Measurements from ENCODE around the gene HNRNPA1L2.
"Not testable (repeated sequence)": the region's sequence is repeated elsewhere in the genome, so short reads cannot be mapped to it uniquely, and the experiment has no call there.

HNRNPA1L2 gene

DNA sequence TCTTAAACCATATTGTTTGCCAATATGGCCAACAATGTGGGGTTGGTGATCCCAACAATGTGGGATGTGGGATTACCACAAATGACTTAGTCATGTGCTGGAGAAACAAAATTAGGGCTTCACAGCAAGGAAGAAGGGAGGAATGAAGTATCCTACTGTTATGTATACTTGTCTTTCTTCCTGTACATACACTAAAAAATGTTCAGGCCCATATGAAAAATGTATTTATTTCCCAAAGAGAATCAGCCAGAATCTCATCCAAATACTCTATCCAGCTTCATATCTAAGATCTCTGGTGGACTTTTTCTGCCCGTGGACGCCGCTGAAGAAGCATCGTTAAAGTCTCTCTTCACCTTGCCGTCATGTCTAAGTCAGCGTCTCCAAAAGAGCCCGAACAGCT, at the start of gene HNRNPA1L2:
Gene HNRNPA1L2, plus strand, starts transcription at position 301 of the 400 bp plus-strand sequence. Its CDS starts 62 bp downstream, at position 363.
- H3K4me1 ChIP-seq (ENCODE audit: control insufficient read depth in 5 of 5, insufficient read depth in 5 of 5, low read length in 5 of 5) = no peaks in the 10 kb centered on the region
- H3K27ac ChIP-seq (ENCODE audit: low read depth, low read length) = no peak within 1 kb of the TSS
- no peak within 1 kb of the TSS for H3K4me3 ChIP-seq (ENCODE audit: low read depth in 1 of 5, low read length in 5 of 5)
- H3K9me3 ChIP-seq (ENCODE audit: control insufficient read depth in 5 of 5, low read length in 5 of 5) = no peaks in the 10 kb centered on the region
- peaks cover 3 to 15% (median 8%) of the 10 kb centered on the region in 5 donors for H3K36me3 ChIP-seq (ENCODE audit: control insufficient read depth in 5 of 5, insufficient read depth in 5 of 5, low read length in 5 of 5)
- H3K9ac ChIP-seq (ENCODE audit: low read length in 5 of 5) = no peak within 1 kb of the TSS
- H3K27me3 ChIP-seq (ENCODE audit: control insufficient read depth in 5 of 5, insufficient read depth in 4 of 5, low read length in 5 of 5) = no peaks in the 10 kb centered on the region

DNA sequence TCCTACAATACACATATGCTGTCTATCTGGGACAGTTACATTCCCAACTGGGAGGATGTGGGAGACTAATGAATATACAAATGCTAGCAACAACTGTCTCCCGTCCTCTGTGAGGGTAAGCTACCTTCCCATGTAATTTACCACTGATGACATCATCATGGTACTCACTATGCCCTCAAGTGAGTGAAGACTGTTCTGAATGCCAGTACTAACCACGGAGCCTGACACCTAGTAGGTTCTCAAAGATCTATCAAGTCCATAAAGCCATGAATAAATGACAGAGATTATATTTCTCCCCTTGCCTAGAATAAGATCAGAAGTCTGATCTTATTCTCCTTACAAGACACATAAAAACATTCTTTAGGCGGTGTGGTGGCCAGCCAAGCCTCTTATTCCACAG, 49.1 kb upstream of the HNRNPA1L2 start:
- H3K4me3 ChIP-seq (ENCODE audit: low read depth in 1 of 5, low read length in 5 of 5); H3K27ac ChIP-seq (ENCODE audit: low read depth, low read length); H3K9me3 ChIP-seq (ENCODE audit: control insufficient read depth in 5 of 5, low read length in 5 of 5); H3K36me3 ChIP-seq (ENCODE audit: control insufficient read depth in 5 of 5, insufficient read depth in 5 of 5, low read length in 5 of 5); H3K4me1 ChIP-seq (ENCODE audit: control insufficient read depth in 5 of 5, insufficient read depth in 5 of 5, low read length in 5 of 5); H3K27me3 ChIP-seq (ENCODE audit: control insufficient read depth in 5 of 5, insufficient read depth in 4 of 5, low read length in 5 of 5); H3K9ac ChIP-seq (ENCODE audit: low read length in 5 of 5): not testable (repeated sequence)

- not testable (repeated sequence) for H3K36me3 ChIP-seq (ENCODE audit: control insufficient read depth in 5 of 5, insufficient read depth in 5 of 5, low read length in 5 of 5)
These were observed 48.4 kb upstream of the HNRNPA1L2 start for GRCh38 chr13:52593812-52594211.

GRCh38 chr13:52594295-52594694, 47.9 kb upstream of the HNRNPA1L2 start:
- H3K9ac ChIP-seq (ENCODE audit: low read length in 5 of 5); H3K27me3 ChIP-seq (ENCODE audit: control insufficient read depth in 5 of 5, insufficient read depth in 4 of 5, low read length in 5 of 5); H3K9me3 ChIP-seq (ENCODE audit: control insufficient read depth in 5 of 5, low read length in 5 of 5); H3K36me3 ChIP-seq (ENCODE audit: control insufficient read depth in 5 of 5, insufficient read depth in 5 of 5, low read length in 5 of 5); H3K4me3 ChIP-seq (ENCODE audit: low read depth in 1 of 5, low read length in 5 of 5); H3K27ac ChIP-seq (ENCODE audit: low read depth, low read length); H3K4me1 ChIP-seq (ENCODE audit: control insufficient read depth in 5 of 5, insufficient read depth in 5 of 5, low read length in 5 of 5): not testable (repeated sequence)

More at GRCh38 chr13:52593812-52594211, 48.4 kb upstream of the HNRNPA1L2 start:
- not testable (repeated sequence) for H3K9ac ChIP-seq (ENCODE audit: low read length in 5 of 5); H3K9me3 ChIP-seq (ENCODE audit: control insufficient read depth in 5 of 5, low read length in 5 of 5); H3K27me3 ChIP-seq (ENCODE audit: control insufficient read depth in 5 of 5, insufficient read depth in 4 of 5, low read length in 5 of 5); H3K4me3 ChIP-seq (ENCODE audit: low read depth in 1 of 5, low read length in 5 of 5); H3K4me1 ChIP-seq (ENCODE audit: control insufficient read depth in 5 of 5, insufficient read depth in 5 of 5, low read length in 5 of 5); H3K27ac ChIP-seq (ENCODE audit: low read depth, low read length)

GRCh38 chr13:52597676-52598075, 44.6 kb upstream of the HNRNPA1L2 start:
- Histone ChIP-seq H3K27me3 (ENCODE audit: control insufficient read depth in 5 of 5, insufficient read depth in 4 of 5, low read length in 5 of 5) (peaks cover 0 to 10% (median 0%) of the 10 kb centered on the region in 5 donors), H3K27ac (ENCODE audit: low read depth, low read length) (no peak overlapping the region), H3K9ac (ENCODE audit: low read length in 5 of 5) (no peak overlapping the region), H3K4me3 (ENCODE audit: low read depth in 1 of 5, low read length in 5 of 5) (no peak overlapping the region), H3K4me1 (ENCODE audit: control insufficient read depth in 5 of 5, insufficient read depth in 5 of 5, low read length in 5 of 5) (peaks cover 2 to 18% (median 12%) of the 10 kb centered on the region in 5 donors), H3K9me3 (ENCODE audit: control insufficient read depth in 5 of 5, low read length in 5 of 5) (no peaks in the 10 kb centered on the region), H3K36me3 (ENCODE audit: control insufficient read depth in 5 of 5, insufficient read depth in 5 of 5, low read length in 5 of 5) (no peaks in the 10 kb centered on the region)

GRCh38 chr13:52599037-52599847, 43.0 kb upstream of the HNRNPA1L2 start:
- no peak overlapping the region for H3K27ac ChIP-seq (ENCODE audit: low read depth, low read length)
- peaks cover 2 to 18% (median 12%) of the 10 kb centered on the region in 5 donors for H3K4me1 ChIP-seq (ENCODE audit: control insufficient read depth in 5 of 5, insufficient read depth in 5 of 5, low read length in 5 of 5)
- H3K9ac ChIP-seq (ENCODE audit: low read length in 5 of 5) = peak overlapping the region in 3 of 5 donors; percentile 45 to 71 (median 60)
- peak overlapping the region; percentile 48 to 79 (median 76) for H3K4me3 ChIP-seq (ENCODE audit: low read depth in 1 of 5, low read length in 5 of 5)
- peaks cover 0 to 10% (median 0%) of the 10 kb centered on the region in 5 donors for H3K27me3 ChIP-seq (ENCODE audit: control insufficient read depth in 5 of 5, insufficient read depth in 4 of 5, low read length in 5 of 5)
- no peaks in the 10 kb centered on the region for H3K9me3 ChIP-seq (ENCODE audit: control insufficient read depth in 5 of 5, low read length in 5 of 5)
- H3K36me3 ChIP-seq (ENCODE audit: control insufficient read depth in 5 of 5, insufficient read depth in 5 of 5, low read length in 5 of 5) = no peaks in the 10 kb centered on the region

- H3K4me3 ChIP-seq (ENCODE audit: low read depth in 1 of 5, low read length in 5 of 5) = peak overlapping the region; percentile 48 to 79 (median 76)
- H3K9me3 ChIP-seq (ENCODE audit: control insufficient read depth in 5 of 5, low read length in 5 of 5) = no peaks in the 10 kb centered on the region
- peak overlapping the region in 4 of 5 donors; percentile 41 to 71 (median 52) for H3K9ac ChIP-seq (ENCODE audit: low read length in 5 of 5)
- H3K27me3 ChIP-seq (ENCODE audit: control insufficient read depth in 5 of 5, insufficient read depth in 4 of 5, low read length in 5 of 5) = peaks cover 0 to 10% (median 0%) of the 10 kb centered on the region in 5 donors
- no peak overlapping the region for H3K27ac ChIP-seq (ENCODE audit: low read depth, low read length)
- H3K4me1 ChIP-seq (ENCODE audit: control insufficient read depth in 5 of 5, insufficient read depth in 5 of 5, low read length in 5 of 5) = peaks cover 2 to 18% (median 12%) of the 10 kb centered on the region in 5 donors
- H3K36me3 ChIP-seq (ENCODE audit: control insufficient read depth in 5 of 5, insufficient read depth in 5 of 5, low read length in 5 of 5) = no peaks in the 10 kb centered on the region
These were observed 42.2 kb upstream of the HNRNPA1L2 start for GRCh38 chr13:52599848-52600603.

DNA sequence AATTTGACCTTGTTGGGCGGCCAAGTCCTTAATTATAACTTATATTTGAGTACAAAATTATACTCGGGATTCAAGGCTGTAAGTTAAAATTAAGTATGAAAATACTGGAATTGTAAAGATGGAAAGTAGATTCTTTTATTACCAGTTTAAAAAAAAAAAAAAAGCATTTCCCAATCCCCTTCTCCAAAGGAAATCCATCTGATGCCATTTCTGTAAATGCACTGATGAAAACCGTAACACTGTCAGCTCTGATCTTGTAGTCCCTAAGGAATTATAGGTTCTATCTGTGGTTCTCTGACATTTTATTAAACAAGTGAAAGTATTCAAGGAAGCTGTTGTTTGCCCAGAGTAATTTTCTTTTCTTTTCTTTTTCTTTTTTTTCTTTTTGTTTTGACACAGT, 41.6 kb upstream of the HNRNPA1L2 start:
- Histone ChIP-seq H3K4me1 (ENCODE audit: control insufficient read depth in 5 of 5, insufficient read depth in 5 of 5, low read length in 5 of 5) (peaks cover 2 to 18% (median 12%) of the 10 kb centered on the region in 5 donors), H3K36me3 (ENCODE audit: control insufficient read depth in 5 of 5, insufficient read depth in 5 of 5, low read length in 5 of 5) (no peaks in the 10 kb centered on the region), H3K9ac (ENCODE audit: low read length in 5 of 5) (peak overlapping the region in 2 of 5 donors; percentile 45 to 60), H3K4me3 (ENCODE audit: low read depth in 1 of 5, low read length in 5 of 5) (peak overlapping the region in 4 of 5 donors; percentile 70 to 79 (median 77)), H3K27me3 (ENCODE audit: control insufficient read depth in 5 of 5, insufficient read depth in 4 of 5, low read length in 5 of 5) (peaks cover 0 to 10% (median 0%) of the 10 kb centered on the region in 5 donors), H3K9me3 (ENCODE audit: control insufficient read depth in 5 of 5, low read length in 5 of 5) (no peaks in the 10 kb centered on the region), H3K27ac (ENCODE audit: low read depth, low read length) (no peak overlapping the region)

- H3K4me1 ChIP-seq (ENCODE audit: control insufficient read depth in 5 of 5, insufficient read depth in 5 of 5, low read length in 5 of 5) = peaks cover 2 to 18% (median 12%) of the 10 kb centered on the region in 5 donors
These were observed 38.9 kb upstream of the HNRNPA1L2 start for GRCh38 chr13:52603316-52603715.

GRCh38 chr13:52606126-52606525, 36.1 kb upstream of the HNRNPA1L2 start:
- H3K9me3 ChIP-seq (ENCODE audit: control insufficient read depth in 5 of 5, low read length in 5 of 5); H3K4me3 ChIP-seq (ENCODE audit: low read depth in 1 of 5, low read length in 5 of 5); H3K27ac ChIP-seq (ENCODE audit: low read depth, low read length); H3K9ac ChIP-seq (ENCODE audit: low read length in 5 of 5); H3K4me1 ChIP-seq (ENCODE audit: control insufficient read depth in 5 of 5, insufficient read depth in 5 of 5, low read length in 5 of 5); H3K36me3 ChIP-seq (ENCODE audit: control insufficient read depth in 5 of 5, insufficient read depth in 5 of 5, low read length in 5 of 5); H3K27me3 ChIP-seq (ENCODE audit: control insufficient read depth in 5 of 5, insufficient read depth in 4 of 5, low read length in 5 of 5): not testable (repeated sequence)

More at GRCh38 chr13:52603316-52603715, 38.9 kb upstream of the HNRNPA1L2 start:
- not testable (repeated sequence) for H3K4me3 ChIP-seq (ENCODE audit: low read depth in 1 of 5, low read length in 5 of 5); H3K9me3 ChIP-seq (ENCODE audit: control insufficient read depth in 5 of 5, low read length in 5 of 5); H3K36me3 ChIP-seq (ENCODE audit: control insufficient read depth in 5 of 5, insufficient read depth in 5 of 5, low read length in 5 of 5); H3K27ac ChIP-seq (ENCODE audit: low read depth, low read length); H3K9ac ChIP-seq (ENCODE audit: low read length in 5 of 5)
- peaks cover 0 to 10% (median 0%) of the 10 kb centered on the region in 5 donors for H3K27me3 ChIP-seq (ENCODE audit: control insufficient read depth in 5 of 5, insufficient read depth in 4 of 5, low read length in 5 of 5)

All from subcutaneous abdominal adipose tissue (tissue), 5 donors.